H9 (cell line): ENCODE results near the gene DLGAP4. TPM values are rescaled to one million over a fixed set of nuclear protein-coding genes. Genes with fewer than 3 reads are reported as not detected.

ENCODE experiments used
- DNase-seq: peaks from one replicate; pipeline ENCODE4 v3.0.0-alpha.2; 2017
- H2AFZ ChIP-seq: one replicate; pipeline ENCODE4 v1.6.1; 2013; ENCODE audit warnings: mild to moderate bottlenecking, low read length, control low read depth, moderate library complexity
- H2AK5ac ChIP-seq: 2 replicates; pipeline ENCODE4 v1.6.1; 2013; ENCODE audit warnings: low read length, control low read depth, mixed read lengths; ENCODE audit not compliant: insufficient read length
- H2BK120ac ChIP-seq: one replicate; pipeline ENCODE4 v1.6.1; 2013; ENCODE audit warnings: low read depth, mild to moderate bottlenecking, low read length, control low read depth, inconsistent platforms; ENCODE audit not compliant: poor library complexity, severe bottlenecking
- H2BK12ac ChIP-seq: 2 replicates; pipeline ENCODE4 v1.6.1; 2013; ENCODE audit warnings: low read length, control low read depth, mixed read lengths, low read depth; ENCODE audit not compliant: insufficient read length
- H2BK15ac ChIP-seq: 2 replicates; pipeline ENCODE4 v1.6.1; 2013; ENCODE audit warnings: low read depth, low read length, control low read depth
- H2BK20ac ChIP-seq: one replicate; pipeline ENCODE4 v1.6.1; 2013; ENCODE audit warnings: low read depth, mild to moderate bottlenecking, low read length, control low read depth, inconsistent platforms; ENCODE audit not compliant: poor library complexity, severe bottlenecking
- H2BK5ac ChIP-seq: 2 replicates; pipeline ENCODE4 v1.6.1; 2013; ENCODE audit warnings: low read length, control low read depth, mixed read lengths; ENCODE audit not compliant: insufficient read length
- H3K14ac ChIP-seq: 2 replicates; pipeline ENCODE4 v1.6.1; 2013; ENCODE audit warnings: low read length, control low read depth; ENCODE audit not compliant: insufficient read depth
- H3K18ac ChIP-seq: 2 replicates; pipeline ENCODE4 v1.6.1; 2013; ENCODE audit warnings: low read depth, mild to moderate bottlenecking, mixed read lengths, low read length, control low read depth; ENCODE audit not compliant: insufficient read length
- H3K23ac ChIP-seq: 2 replicates; pipeline ENCODE4 v1.6.1; 2013; ENCODE audit warnings: low read length, control low read depth, mixed read lengths, low read depth; ENCODE audit not compliant: insufficient read length
- H3K23me2 ChIP-seq: 2 replicates; pipeline ENCODE4 v1.6.1; 2013; ENCODE audit warnings: low read depth, mild to moderate bottlenecking, mixed read lengths, low read length, control low read depth; ENCODE audit not compliant: insufficient read length, poor library complexity, severe bottlenecking
- H3K27ac ChIP-seq: 2 replicates; pipeline ENCODE4 v1.5.1; 2013; ENCODE audit warnings: low read length, control low read depth, mixed read lengths, low read depth; ENCODE audit not compliant: insufficient read length
- H3K27me3 ChIP-seq: 2 replicates; pipeline ENCODE4 v1.6.1; 2013; ENCODE audit warnings: low read length, control low read depth, inconsistent platforms; ENCODE audit not compliant: insufficient read depth
- H3K4ac ChIP-seq: 2 replicates; pipeline ENCODE4 v1.6.1; 2013; ENCODE audit warnings: low read depth, mild to moderate bottlenecking, control low read depth, inconsistent platforms, low read length, moderate library complexity
- H3K4me1 ChIP-seq: 2 replicates; pipeline ENCODE4 v1.6.1; 2013; ENCODE audit warnings: low read length, control low read depth, inconsistent platforms; ENCODE audit not compliant: insufficient read depth
- H3K4me2 ChIP-seq: 2 replicates; pipeline ENCODE4 v1.6.1; 2013; ENCODE audit warnings: low read length, control low read depth, mixed read lengths; ENCODE audit not compliant: insufficient read length, insufficient read depth
- H3K56ac ChIP-seq: 2 replicates; pipeline ENCODE4 v1.6.1; 2013; ENCODE audit warnings: low read depth, mild to moderate bottlenecking, mixed read lengths, low read length, control low read depth; ENCODE audit not compliant: insufficient read length
- H3K79me1 ChIP-seq: 2 replicates; pipeline ENCODE4 v1.6.1; 2013; ENCODE audit warnings: low read depth, mild to moderate bottlenecking, moderate library complexity, low read length, control low read depth, inconsistent platforms; ENCODE audit not compliant: insufficient read depth, poor library complexity, severe bottlenecking
- H3K79me2 ChIP-seq: 2 replicates; pipeline ENCODE4 v1.6.1; 2013; ENCODE audit warnings: low read length, control low read depth, inconsistent platforms; ENCODE audit not compliant: insufficient read depth
- H3K9ac ChIP-seq: 2 replicates; pipeline ENCODE4 v1.6.1; 2013; ENCODE audit warnings: low read length, control low read depth, mixed read lengths; ENCODE audit not compliant: insufficient read length; ENCODE audit errors: extremely low read depth
- H3K9me3 ChIP-seq: one replicate; pipeline ENCODE4 v1.6.1; 2013; ENCODE audit warnings: low read depth, low read length, inconsistent platforms; ENCODE audit not compliant: control insufficient read depth
- H3T11ph ChIP-seq: one replicate; pipeline ENCODE4 v1.6.1; 2013; ENCODE audit warnings: mild to moderate bottlenecking, low read length, control low read depth, inconsistent platforms
- H4K20me1 ChIP-seq: one replicate; pipeline ENCODE4 v1.6.1; 2013; ENCODE audit not compliant: control insufficient read depth, insufficient read length, insufficient read depth
- H4K5ac ChIP-seq: 2 replicates; pipeline ENCODE4 v1.6.1; 2013; ENCODE audit warnings: low read depth, mild to moderate bottlenecking, mixed read lengths, low read length, control low read depth; ENCODE audit not compliant: insufficient read length
- H4K8ac ChIP-seq: replicated peaks from 2 replicates; pipeline ENCODE4 v1.6.1; 2013; ENCODE audit warnings: low read length, control low read depth, mixed read lengths, low read depth; ENCODE audit not compliant: insufficient read length
- H4K91ac ChIP-seq: 2 replicates; pipeline ENCODE4 v1.6.1; 2013; ENCODE audit warnings: low read depth, mild to moderate bottlenecking, moderate library complexity, mixed read lengths, low read length, control low read depth; ENCODE audit not compliant: insufficient read length
- H3K27ac Mint-ChIP-seq, 3 experiments: 2 replicates in 2 of 3; 3 replicates in 1 of 3; pipeline ENCODE4 v1.8.0; 2020 to 2021; ENCODE audit warnings: mixed read lengths in 3 of 3, mild to moderate bottlenecking in 1 of 3, moderate library complexity in 1 of 3
- H3K27me3 Mint-ChIP-seq: 2 replicates; pipeline ENCODE4 v1.8.0; 2021; ENCODE audit warnings: low read depth, mild to moderate bottlenecking, moderate library complexity, mixed read lengths
- H3K36me3 Mint-ChIP-seq, 3 experiments: 2 replicates in 2 of 3; 3 replicates in 1 of 3; pipeline ENCODE4 v1.8.0; 2020 to 2021; ENCODE audit warnings: low read depth in 3 of 3, mixed read lengths in 3 of 3; ENCODE audit not compliant: insufficient read depth in 1 of 3
- H3K4me1 Mint-ChIP-seq, 2 experiments: 2 replicates each; pipeline ENCODE4 v1.8.0; 2020; ENCODE audit warnings: mixed read lengths in 2 of 2
- H3K4me3 Mint-ChIP-seq, 2 experiments: 2 replicates in 1 of 2; 3 replicates in 1 of 2; pipeline ENCODE4 v1.8.0; 2020 to 2021; ENCODE audit warnings: mild to moderate bottlenecking in 2 of 2, mixed read lengths in 2 of 2, moderate library complexity in 1 of 2
- H3K9me3 Mint-ChIP-seq, 2 experiments: 2 replicates in 1 of 2; 3 replicates in 1 of 2; pipeline ENCODE4 v1.8.0; 2020; ENCODE audit warnings: mild to moderate bottlenecking in 2 of 2, mixed read lengths in 2 of 2, moderate library complexity in 1 of 2
- CTCF ChIP-seq: fragments of 200-600 bp; sonication (generic); conservative IDR thresholded peaks from 3 replicates; pipeline ENCODE4 v1.8.0; 2021; ENCODE audit warnings: antibody characterized with exemption, mild to moderate bottlenecking
- WGBS: extraction: QIAGEN DNeasy Blood & Tissue Kit; methylation state at CpG from one replicate; pipeline ENCODE4 v1.1.7; 2013; ENCODE audit warnings: missing lambda C conversion rate, low lambda C conversion rate, mixed read lengths; ENCODE audit not compliant: insufficient read length; ENCODE audit errors: extremely low coverage; 5-methylcytosine and 5-hydroxymethylcytosine counted together
- total RNA-seq: library from RNA; stranded (reverse); gene quantifications from 2 replicates; pipeline ENCODE4 v1.2.1, GENCODE V29; 2021

The DLGAP4 gene
- total RNA-seq, 1 experiment from 2014 or later = 48.0 TPM

GRCh38 chr20:36528176-36528874 lies 222.2 kb downstream of the DLGAP4 start:
- Histone ChIP-seq H2BK15ac (no peak overlapping the region), H4K20me1 (no peaks in the 10 kb centered on the region), H3K9me3 (no peaks in the 10 kb centered on the region), H2AFZ (no peak overlapping the region), H4K91ac (no peak overlapping the region), H3K4me1 (no peaks in the 10 kb centered on the region), H3K23me2 (no peaks in the 10 kb centered on the region), H2BK120ac (no peak overlapping the region), H3K14ac (no peak overlapping the region), H3K27ac (no peak overlapping the region), H3T11ph (no peak overlapping the region), H4K8ac (no peak overlapping the region), H3K4ac (no peak overlapping the region), H3K27me3 (no peaks in the 10 kb centered on the region), H3K4me2 (no peak overlapping the region), H4K5ac (no peak overlapping the region), H2BK12ac (no peak overlapping the region), H2AK5ac (no peak overlapping the region), H3K79me2 (no peaks in the 10 kb centered on the region), H2BK5ac (no peak overlapping the region), H3K9ac (no peak overlapping the region), H3K18ac (no peak overlapping the region), H3K23ac (no peak overlapping the region), H3K56ac (no peak overlapping the region), H2BK20ac (no peak overlapping the region), H3K79me1 (no peaks in the 10 kb centered on the region)
- Mint-ChIP-seq H3K4me3 (no peak overlapping the region), H3K27ac (peak overlapping the region in 2 of 3 experiments; percentile 78 to 85; a peak in 2 of 7 replicates), H3K27me3 (no peaks in the 10 kb centered on the region; the same call in 1 of the 2 replicates), H3K4me1 (no peaks in the 10 kb centered on the region), H3K36me3 (peaks cover 16 to 45% (median 41%) of the 10 kb centered on the region in 3 experiments), H3K9me3 (no peaks in the 10 kb centered on the region)
- WGBS = no CpG with 5 or more reads among the region's 18 CpGs
- TF ChIP-seq CTCF = no peak
- no peak for DNase-seq
